K562 (cell line): ENCODE data around the gene KMT2D. TPM values are rescaled to one million over a fixed set of nuclear protein-coding genes. Genes with fewer than 3 reads are reported as not detected.
A peak's percentile ranks its signal among the peaks of the same experiment; 100 is the strongest.

ENCODE experiments used
- BRD4 ChIP-seq: fragments of 200-600 bp; sonication (generic); IDR thresholded peaks from 2 replicates; pipeline ENCODE4 v1.6.1; 2017; ENCODE audit warnings: inconsistent platforms
- HES1 ChIP-seq: fragments of 450-650 bp; IDR thresholded peaks from 2 replicates; pipeline ENCODE4 v1.6.1; 2016; ENCODE audit warnings: low read depth, mild to moderate bottlenecking, moderate library complexity
- HNRNPH1 ChIP-seq: fragments of 200-400 bp; formaldehyde crosslinking; optimal IDR thresholded peaks from 2 replicates; pipeline ENCODE3; 2017; ENCODE audit warnings: low read depth, mild to moderate bottlenecking, low read length, moderate library complexity
- KLF6 ChIP-seq: fragments of 250-450 bp; sonication (Bioruptor Pico); IDR thresholded peaks from 2 replicates; pipeline ENCODE4 v1.4.0; 2020; ENCODE audit warnings: mild to moderate bottlenecking, moderate library complexity, borderline replicate concordance
- MAZ ChIP-seq, 2 experiments: fragments of 450-650 bp in 1 of 2; sonication (generic) in 1 of 2; formaldehyde crosslinking; IDR thresholded peaks in 1 of 2; conservative IDR thresholded peaks in 1 of 2; 2 replicates each; pipeline versions ENCODE4 v1.4.0 to v1.5.0; 2020; ENCODE audit warnings: mild to moderate bottlenecking in 1 of 2, missing genetic modification reagents in 1 of 2
- MTA3 ChIP-seq: fragments of 450-650 bp; formaldehyde crosslinking; IDR thresholded peaks from 2 replicates; pipeline ENCODE4 v1.6.1; 2017; ENCODE audit warnings: mild to moderate bottlenecking, borderline replicate concordance
- MXD1 ChIP-seq: fragments of 250-450 bp; sonication (Bioruptor Pico); IDR thresholded peaks from 2 replicates; pipeline ENCODE4 v1.8.0; 2021; ENCODE audit warnings: borderline replicate concordance, mild to moderate bottlenecking, moderate library complexity; ENCODE audit not compliant: poor library complexity, severe bottlenecking
- NFE2 ChIP-seq: IDR thresholded peaks from 2 replicates; pipeline ENCODE4 v1.6.1; 2014; ENCODE audit warnings: antibody characterized with exemption, low read depth
- POLR2AphosphoS5 ChIP-seq: IDR thresholded peaks from 2 replicates; pipeline ENCODE4 v1.6.1; 2011; ENCODE audit warnings: mild to moderate bottlenecking, low read depth, low read length, moderate library complexity; ENCODE audit not compliant: control insufficient read depth, insufficient read depth
- SFPQ ChIP-seq: fragments of 200-400 bp; formaldehyde crosslinking; IDR thresholded peaks from 2 replicates; pipeline ENCODE4 v1.6.1; 2017; ENCODE audit warnings: mild to moderate bottlenecking, low read depth, low read length, moderate library complexity
- SRSF7 ChIP-seq: fragments of 200-400 bp; formaldehyde crosslinking; optimal IDR thresholded peaks from 2 replicates; pipeline ENCODE3; 2017; ENCODE audit warnings: mild to moderate bottlenecking, low read depth, low read length
- TFAM ChIP-seq: fragments of 250-450 bp; sonication (Bioruptor Pico); conservative IDR thresholded peaks from 2 replicates; pipeline ENCODE4 v1.5.0; 2021; ENCODE audit warnings: mild to moderate bottlenecking, moderate library complexity
- UBTF ChIP-seq, 2 experiments: IDR thresholded peaks; 2 replicates each; pipeline ENCODE4 v1.6.1; 2012; ENCODE audit warnings: improper control_type of control experiment in 2 of 2, low read depth in 2 of 2, low read length in 2 of 2, borderline replicate concordance in 1 of 2
- ZBTB12 ChIP-seq: fragments of 250-450 bp; sonication (Bioruptor Pico); IDR thresholded peaks from 2 replicates; pipeline ENCODE4 v1.4.0; 2020
- ZKSCAN3 ChIP-seq: fragments of 250-450 bp; sonication (Bioruptor Pico); IDR thresholded peaks from 2 replicates; pipeline ENCODE4 v1.4.0; 2020
- ZNF639 ChIP-seq, 2 experiments: fragments of 200-800 bp in 1 of 2; sonication (Bioruptor generic) in 1 of 2; sonication (generic) in 1 of 2; formaldehyde crosslinking in 1 of 2; IDR thresholded peaks in 1 of 2; conservative IDR thresholded peaks in 1 of 2; 2 replicates each; pipeline versions ENCODE4 v1.5.0 to v1.6.1; 2016 to 2020; ENCODE audit warnings: missing compliant biosample characterization in 1 of 2, missing genetic modification characterization in 1 of 2, missing genetic modification reagents in 1 of 2
- polyA plus RNA-seq, 8 experiments: library from polyadenylated mRNA; depleted of rRNA in 4 of 8; stranded (reverse) in 5 of 8; unstranded in 3 of 8; fragments of >200 nt; fragmentation: Nextera tagmentation in 2 of 8; fragmentation: Illumina TruSeq in 1 of 8; extraction: Ambion mirVana in 2 of 8; extraction: Trizol in 1 of 8; gene quantifications; 2 replicates each; pipeline versions ENCODE4 v1.2.1 to v1.2.3, GENCODE V29; 2011 to 2014; ENCODE audit warnings: inconsistent platforms in 1 of 8, missing spikeins in 1 of 8
- total RNA-seq, 7 experiments: library from RNA; depleted of rRNA in 6 of 7; stranded (reverse); fragments of >200 nt in 6 of 7; fragmentation: Illumina TruSeq in 2 of 7; extraction: Trizol in 2 of 7; gene quantifications; 2 replicates each; pipeline versions ENCODE4 v1.2.1 to v1.2.3, GENCODE V29; 2011 to 2021; ENCODE audit warnings: low replicate concordance in 1 of 7

KMT2D gene
- total and polyA plus RNA-seq, 9 of the 15 experiments (the other 6 are each of a cell fraction or from before 2014, with no cell fraction given), result 0.22 to 93.7 (median 13.7) TPM

- no peak for TF ChIP-seq TFAM (CRISPR knock-in tag)
- no peak for TF ChIP-seq HES1
- TF ChIP-seq HNRNPH1, result no peak
- no peak for TF ChIP-seq KLF6 (CRISPR knock-in tag)
- TF ChIP-seq UBTF (IDR thresholded peaks at IDR 0.05; ENCODE audit: borderline replicate concordance in 1 of 2, low read depth in 2 of 2, low read length in 2 of 2), result peak; percentile 78 to 84; a peak in 2 of 4 replicates
- TF ChIP-seq ZKSCAN3 (CRISPR knock-in tag), result no peak
- 0 out of 2 replicates have a peak, but pooled peaks have one; percentile 20 for TF ChIP-seq POLR2AphosphoS5
- TF ChIP-seq SRSF7, result no peak
- peak; percentile 20 for TF ChIP-seq MXD1 (CRISPR knock-in tag)
- TF ChIP-seq ZNF639 (CRISPR knock-in tag; conservative IDR thresholded peaks at IDR 0.05 in 1 of 2, IDR thresholded peaks at IDR 0.05 in 1 of 2), result peak in 1 of 2 experiments; percentile 40; a peak in 1 of 4 replicates
- peak in 1 of 2 experiments; percentile 59; a peak in 2 of 4 replicates for TF ChIP-seq MAZ (CRISPR knock-in tag; conservative IDR thresholded peaks at IDR 0.05 in 1 of 2, IDR thresholded peaks at IDR 0.05 in 1 of 2)
- TF ChIP-seq NFE2, result no peak; the same call in 1 of the 2 replicates
- TF ChIP-seq SFPQ, result no peak
- no peak for TF ChIP-seq ZBTB12 (CRISPR knock-in tag)
- no peak for TF ChIP-seq BRD4
- TF ChIP-seq MTA3, result peak; percentile 87; the same call in 1 of the 2 replicates
These were observed 9.1 kb upstream of the KMT2D start, which contains the start of gene RHEBL1 (continued) for GRCh38 chr12:49069507-49070346.
